ENCODE data around the gene WASHC2A. TPM values are rescaled to one million over a fixed set of nuclear protein-coding genes. Genes with fewer than 3 reads are reported as not detected.
"Not testable (repeated sequence)": the region's sequence is repeated elsewhere in the genome, so short reads cannot be mapped to it uniquely, and the experiment has no call there.

The WASHC2A gene, protein sequence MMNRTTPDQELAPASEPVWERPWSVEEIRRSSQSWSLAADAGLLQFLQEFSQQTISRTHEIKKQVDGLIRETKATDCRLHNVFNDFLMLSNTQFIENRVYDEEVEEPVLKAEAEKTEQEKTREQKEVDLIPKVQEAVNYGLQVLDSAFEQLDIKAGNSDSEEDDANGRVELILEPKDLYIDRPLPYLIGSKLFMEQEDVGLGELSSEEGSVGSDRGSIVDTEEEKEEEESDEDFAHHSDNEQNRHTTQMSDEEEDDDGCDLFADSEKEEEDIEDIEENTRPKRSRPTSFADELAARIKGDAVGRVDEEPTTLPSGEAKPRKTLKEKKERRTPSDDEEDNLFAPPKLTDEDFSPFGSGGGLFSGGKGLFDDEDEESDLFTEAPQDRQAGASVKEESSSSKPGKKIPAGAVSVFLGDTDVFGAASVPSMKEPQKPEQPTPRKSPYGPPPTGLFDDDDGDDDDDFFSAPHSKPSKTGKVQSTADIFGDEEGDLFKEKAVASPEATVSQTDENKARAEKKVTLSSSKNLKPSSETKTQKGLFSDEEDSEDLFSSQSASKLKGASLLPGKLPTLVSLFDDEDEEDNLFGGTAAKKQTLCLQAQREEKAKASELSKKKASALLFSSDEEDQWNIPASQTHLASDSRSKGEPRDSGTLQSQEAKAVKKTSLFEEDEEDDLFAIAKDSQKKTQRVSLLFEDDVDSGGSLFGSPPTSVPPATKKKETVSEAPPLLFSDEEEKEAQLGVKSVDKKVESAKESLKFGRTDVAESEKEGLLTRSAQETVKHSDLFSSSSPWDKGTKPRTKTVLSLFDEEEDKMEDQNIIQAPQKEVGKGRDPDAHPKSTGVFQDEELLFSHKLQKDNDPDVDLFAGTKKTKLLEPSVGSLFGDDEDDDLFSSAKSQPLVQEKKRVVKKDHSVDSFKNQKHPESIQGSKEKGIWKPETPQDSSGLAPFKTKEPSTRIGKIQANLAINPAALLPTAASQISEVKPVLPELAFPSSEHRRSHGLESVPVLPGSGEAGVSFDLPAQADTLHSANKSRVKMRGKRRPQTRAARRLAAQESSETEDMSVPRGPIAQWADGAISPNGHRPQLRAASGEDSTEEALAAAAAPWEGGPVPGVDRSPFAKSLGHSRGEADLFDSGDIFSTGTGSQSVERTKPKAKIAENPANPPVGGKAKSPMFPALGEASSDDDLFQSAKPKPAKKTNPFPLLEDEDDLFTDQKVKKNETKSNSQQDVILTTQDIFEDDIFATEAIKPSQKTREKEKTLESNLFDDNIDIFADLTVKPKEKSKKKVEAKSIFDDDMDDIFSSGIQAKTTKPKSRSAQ (N-terminal part only)
- total RNA-seq (ENCODE audit: unreplicated experiment) = 58.5 TPM
- long read RNA-seq, partial matches to known transcripts = 11 of 12 reads
- long read RNA-seq, other reads (novel, unspliced or antisense) = 1 of 12 reads

DNA sequence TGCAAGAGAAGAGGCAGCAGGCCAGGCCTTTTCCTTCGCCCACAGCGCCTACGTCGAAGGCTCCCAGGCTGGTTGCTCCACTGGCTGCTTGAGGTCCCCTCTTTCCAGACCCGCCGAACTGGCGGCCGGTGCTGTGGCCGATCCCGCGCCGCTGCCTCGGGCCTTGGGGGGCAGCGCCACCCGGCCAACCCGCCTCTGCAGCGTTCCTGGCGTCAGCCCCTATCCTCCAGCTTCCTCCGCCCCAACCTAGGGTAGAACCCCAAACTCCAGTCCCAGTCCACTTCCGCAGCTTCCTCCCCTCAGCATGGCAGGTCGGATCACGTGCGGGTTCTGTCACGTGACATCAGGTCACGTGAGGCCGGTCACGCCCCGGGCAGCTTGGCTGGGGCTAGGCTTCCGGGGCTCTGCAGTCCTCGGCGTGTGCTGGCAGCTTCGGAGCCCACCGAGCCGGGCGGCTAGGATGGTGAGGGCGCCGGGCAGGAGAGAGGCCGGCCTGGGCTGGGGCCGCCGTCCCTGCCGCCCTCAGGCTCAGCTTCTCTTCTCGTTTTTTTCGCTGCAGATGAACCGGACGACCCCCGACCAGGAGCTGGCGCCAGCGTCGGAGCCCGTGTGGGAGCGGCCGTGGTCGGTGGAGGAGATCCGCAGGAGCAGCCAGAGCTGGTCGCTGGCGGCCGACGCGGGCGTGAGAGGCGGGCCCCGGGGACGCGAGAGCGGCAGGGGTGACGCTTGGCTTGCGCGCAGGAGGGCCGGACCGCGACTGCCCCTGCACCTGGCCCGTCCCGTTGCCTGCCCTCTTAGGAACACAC is at the start of gene WASHC2A:
TSS of gene WASHC2A (plus strand) at position 409 of the 806 bp plus-strand sequence. CDS start at position 461, 52 bp downstream.
- peak; percentile 86 for DNase-seq
- not testable (repeated sequence) for H3K9me3 Mint-ChIP-seq (ENCODE audit: unreplicated experiment); H3K27ac Mint-ChIP-seq (ENCODE audit: unreplicated experiment); H3K27me3 Mint-ChIP-seq (ENCODE audit: unreplicated experiment); H3K36me3 Mint-ChIP-seq (ENCODE audit: unreplicated experiment); H3K4me1 Mint-ChIP-seq (ENCODE audit: low read depth, unreplicated experiment)
- H3K4me3 Mint-ChIP-seq (ENCODE audit: unreplicated experiment) = peak within 1 kb of the TSS; percentile 73

DNA sequence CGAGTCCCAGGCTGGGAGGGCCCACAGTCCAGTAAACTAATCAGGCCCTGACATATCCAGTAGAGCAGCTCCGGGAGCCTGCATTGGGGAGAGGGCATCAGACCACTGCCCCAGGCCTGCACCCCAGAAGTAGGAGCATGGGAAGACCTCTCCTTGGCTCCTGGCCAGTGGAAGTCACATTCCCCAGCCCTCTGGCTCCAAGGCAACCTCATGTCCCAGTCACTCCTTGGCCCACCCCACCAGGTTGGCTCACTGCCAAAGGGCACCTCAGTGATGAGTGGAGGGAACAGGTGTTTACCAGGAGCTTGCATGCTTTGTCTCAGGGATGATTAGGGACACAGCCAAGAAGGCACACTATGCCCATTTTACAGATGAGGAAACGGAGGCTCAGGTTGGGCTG is 48.5 kb upstream of the WASHC2A start:
- H3K27ac Mint-ChIP-seq (ENCODE audit: unreplicated experiment); H3K36me3 Mint-ChIP-seq (ENCODE audit: unreplicated experiment); H3K4me3 Mint-ChIP-seq (ENCODE audit: unreplicated experiment); H3K9me3 Mint-ChIP-seq (ENCODE audit: unreplicated experiment); H3K27me3 Mint-ChIP-seq (ENCODE audit: unreplicated experiment); H3K4me1 Mint-ChIP-seq (ENCODE audit: low read depth, unreplicated experiment); DNase-seq: not testable (repeated sequence)

DNA sequence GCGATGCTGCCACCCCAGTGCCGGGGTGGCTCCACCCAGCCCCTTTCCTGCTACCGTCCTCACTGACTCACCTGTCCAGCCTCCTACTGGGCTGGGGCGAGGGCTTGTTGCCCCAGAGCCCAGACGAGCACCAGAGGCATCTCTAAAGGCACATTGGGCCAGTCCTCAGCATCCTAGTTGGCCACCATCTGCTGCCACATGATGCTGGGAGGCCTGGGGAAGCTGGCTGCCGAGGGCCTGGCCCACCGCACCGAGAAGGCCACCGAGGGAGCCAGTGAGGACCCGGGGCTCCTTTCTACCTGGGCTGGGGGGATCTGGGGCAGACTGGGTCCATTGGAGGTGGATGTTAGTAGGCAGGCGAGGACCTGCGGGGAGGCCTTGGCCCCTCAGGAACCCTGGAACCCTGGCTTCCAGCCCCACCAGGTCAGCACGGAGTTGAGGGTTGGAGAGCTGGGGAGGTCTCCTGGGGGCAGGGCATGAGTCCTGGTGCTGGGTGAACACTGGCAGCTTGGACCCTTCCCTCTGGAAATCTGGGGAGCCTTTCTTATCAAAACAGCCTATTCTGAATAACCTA is 47.2 kb upstream of the WASHC2A start:
- H3K27me3 Mint-ChIP-seq (ENCODE audit: unreplicated experiment); H3K4me3 Mint-ChIP-seq (ENCODE audit: unreplicated experiment); H3K4me1 Mint-ChIP-seq (ENCODE audit: low read depth, unreplicated experiment); DNase-seq; H3K9me3 Mint-ChIP-seq (ENCODE audit: unreplicated experiment); H3K36me3 Mint-ChIP-seq (ENCODE audit: unreplicated experiment); H3K27ac Mint-ChIP-seq (ENCODE audit: unreplicated experiment): not testable (repeated sequence)

DNA sequence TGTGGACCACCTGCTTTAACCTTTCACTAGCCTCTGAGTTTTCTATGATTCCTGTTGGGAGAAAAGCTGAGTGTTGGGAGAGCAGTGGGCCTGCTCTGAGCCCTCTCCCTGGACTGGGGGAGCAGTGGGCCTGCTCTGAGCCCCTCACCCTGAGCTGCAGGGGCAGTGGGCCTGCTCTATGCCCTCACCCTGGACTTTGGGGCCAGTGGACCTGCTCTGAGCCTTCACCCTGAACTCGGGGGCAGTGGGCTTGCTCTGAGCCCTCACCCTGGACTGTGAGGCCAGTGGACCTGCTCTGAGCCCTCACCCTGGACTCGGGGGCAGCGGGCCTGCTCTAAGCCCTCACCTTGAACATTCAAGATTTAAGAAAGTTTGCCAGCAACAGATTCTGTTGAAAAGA is 46.1 kb upstream of the WASHC2A start:
- no peak overlapping the region for H3K4me3 Mint-ChIP-seq (ENCODE audit: unreplicated experiment)
- H3K9me3 Mint-ChIP-seq (ENCODE audit: unreplicated experiment) = no peaks in the 10 kb centered on the region
- no peaks in the 10 kb centered on the region for H3K4me1 Mint-ChIP-seq (ENCODE audit: low read depth, unreplicated experiment)
- TF ChIP-seq, protein P1, sequence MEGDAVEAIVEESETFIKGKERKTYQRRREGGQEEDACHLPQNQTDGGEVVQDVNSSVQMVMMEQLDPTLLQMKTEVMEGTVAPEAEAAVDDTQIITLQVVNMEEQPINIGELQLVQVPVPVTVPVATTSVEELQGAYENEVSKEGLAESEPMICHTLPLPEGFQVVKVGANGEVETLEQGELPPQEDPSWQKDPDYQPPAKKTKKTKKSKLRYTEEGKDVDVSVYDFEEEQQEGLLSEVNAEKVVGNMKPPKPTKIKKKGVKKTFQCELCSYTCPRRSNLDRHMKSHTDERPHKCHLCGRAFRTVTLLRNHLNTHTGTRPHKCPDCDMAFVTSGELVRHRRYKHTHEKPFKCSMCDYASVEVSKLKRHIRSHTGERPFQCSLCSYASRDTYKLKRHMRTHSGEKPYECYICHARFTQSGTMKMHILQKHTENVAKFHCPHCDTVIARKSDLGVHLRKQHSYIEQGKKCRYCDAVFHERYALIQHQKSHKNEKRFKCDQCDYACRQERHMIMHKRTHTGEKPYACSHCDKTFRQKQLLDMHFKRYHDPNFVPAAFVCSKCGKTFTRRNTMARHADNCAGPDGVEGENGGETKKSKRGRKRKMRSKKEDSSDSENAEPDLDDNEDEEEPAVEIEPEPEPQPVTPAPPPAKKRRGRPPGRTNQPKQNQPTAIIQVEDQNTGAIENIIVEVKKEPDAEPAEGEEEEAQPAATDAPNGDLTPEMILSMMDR (IDR thresholded peaks at IDR 0.05; ENCODE audit: partially characterized antibody, unreplicated experiment) = no peak
- no peaks in the 10 kb centered on the region for H3K36me3 Mint-ChIP-seq (ENCODE audit: unreplicated experiment)
- DNase-seq = no peak
- no peak overlapping the region for H3K27ac Mint-ChIP-seq (ENCODE audit: unreplicated experiment)
- H3K27me3 Mint-ChIP-seq (ENCODE audit: unreplicated experiment) = peaks cover 2% of the 10 kb centered on the region

DNA sequence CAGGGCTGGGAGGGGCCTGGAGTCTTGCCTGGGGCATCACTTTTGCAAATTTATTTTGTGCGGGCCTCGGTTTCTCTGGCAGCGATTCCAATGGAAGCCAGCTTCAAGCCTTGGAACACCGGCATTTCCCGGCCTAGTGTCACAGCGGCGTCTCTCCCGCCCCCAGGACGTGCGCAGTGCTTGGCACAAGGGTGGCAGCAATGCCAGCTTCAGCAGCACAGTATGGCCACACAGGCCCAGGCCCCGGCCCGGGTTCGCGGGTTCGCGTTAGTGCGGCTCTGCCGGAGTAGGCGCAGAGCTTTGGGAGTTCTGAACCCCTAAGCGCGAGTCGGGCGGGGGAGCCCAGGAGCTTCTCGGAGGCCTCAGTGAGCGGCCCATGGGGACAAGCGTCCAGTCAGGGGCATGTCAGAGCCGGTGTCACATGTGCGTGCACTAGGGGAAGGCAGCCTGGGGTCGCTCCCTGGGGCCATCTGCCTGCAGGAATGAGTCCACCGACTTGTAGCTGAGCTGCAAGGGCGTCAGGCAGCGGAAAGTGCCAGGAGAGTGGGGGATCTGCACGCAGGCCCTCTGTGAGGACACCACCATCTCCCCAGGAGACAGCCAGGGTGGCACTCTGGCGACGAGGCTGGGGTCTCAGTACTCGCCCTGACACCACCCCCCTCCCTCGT is 42.9 kb upstream of the WASHC2A start:
- H3K4me3 Mint-ChIP-seq (ENCODE audit: unreplicated experiment); DNase-seq; H3K4me1 Mint-ChIP-seq (ENCODE audit: low read depth, unreplicated experiment); H3K36me3 Mint-ChIP-seq (ENCODE audit: unreplicated experiment); H3K27ac Mint-ChIP-seq (ENCODE audit: unreplicated experiment); H3K27me3 Mint-ChIP-seq (ENCODE audit: unreplicated experiment); H3K9me3 Mint-ChIP-seq (ENCODE audit: unreplicated experiment): not testable (repeated sequence)

DNA sequence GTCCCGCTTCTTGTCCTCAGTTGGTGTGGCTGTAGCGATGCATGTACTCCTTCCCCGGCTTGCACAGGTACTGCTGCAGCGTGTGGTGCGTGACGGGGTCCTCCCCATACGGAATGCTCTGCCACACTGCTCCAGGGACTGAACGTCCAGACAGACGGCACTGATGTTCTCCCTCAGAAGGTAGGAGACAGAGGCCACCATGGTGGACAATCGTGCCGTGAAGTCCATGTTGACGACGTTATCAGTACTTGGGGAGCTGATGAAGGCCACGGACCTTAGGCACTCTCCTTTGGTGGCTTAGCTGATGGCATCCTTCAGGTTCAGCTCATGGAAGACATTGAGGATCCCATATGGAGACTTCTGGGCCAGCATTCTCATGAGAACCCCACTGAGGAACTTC is 42.1 kb upstream of the WASHC2A start:
- no peak overlapping the region for H3K4me3 Mint-ChIP-seq (ENCODE audit: unreplicated experiment)
- H3K4me1 Mint-ChIP-seq (ENCODE audit: low read depth, unreplicated experiment) = no peaks in the 10 kb centered on the region
- H3K36me3 Mint-ChIP-seq (ENCODE audit: unreplicated experiment) = no peaks in the 10 kb centered on the region
- peaks cover 3% of the 10 kb centered on the region for H3K27me3 Mint-ChIP-seq (ENCODE audit: unreplicated experiment)
- no peak overlapping the region for H3K27ac Mint-ChIP-seq (ENCODE audit: unreplicated experiment)
- TF ChIP-seq, protein P1 (IDR thresholded peaks at IDR 0.05; ENCODE audit: partially characterized antibody, unreplicated experiment) = no peak
- DNase-seq = no peak
- H3K9me3 Mint-ChIP-seq (ENCODE audit: unreplicated experiment) = peaks cover 2% of the 10 kb centered on the region

Measured in glutamatergic neuron (in vitro differentiated cells).